Large intestine (tissue), 3 donors: Measurements from ENCODE around the gene PSMB7. TPM values are rescaled to one million over a fixed set of nuclear protein-coding genes. Genes with fewer than 3 reads are reported as not detected.

Source experiments
- DNase-seq, 2 donors: peaks; one replicate each; pipeline versions ENCODE4 v3.0.0 to v3.0.0-alpha.2; 2013
- H3K27ac ChIP-seq: one replicate; pipeline ENCODE4 v1.5.1; 2013; ENCODE audit warnings: low read length
- H3K27me3 ChIP-seq: 2 replicates; pipeline ENCODE4 v1.6.1; 2013; ENCODE audit warnings: low read length; ENCODE audit not compliant: control insufficient read depth, insufficient read depth
- H3K36me3 ChIP-seq: 2 replicates; pipeline ENCODE4 v1.6.1; 2013; ENCODE audit warnings: low read length; ENCODE audit not compliant: control insufficient read depth, insufficient read depth
- H3K4me1 ChIP-seq: one replicate; pipeline ENCODE4 v1.6.1; 2013; ENCODE audit warnings: low read length; ENCODE audit not compliant: control insufficient read depth, insufficient read depth
- H3K4me3 ChIP-seq: one replicate; pipeline ENCODE4 v1.5.1; 2013; ENCODE audit warnings: low read length
- H3K9me3 ChIP-seq: one replicate; pipeline ENCODE4 v1.6.1; 2013; ENCODE audit warnings: mild to moderate bottlenecking, low read depth, low read length, moderate library complexity; ENCODE audit not compliant: control insufficient read depth
- WGBS: methylation state at CpG from one replicate; pipeline ENCODE4 v1.1.5; 2013; ENCODE audit warnings: low lambda C conversion rate; ENCODE audit not compliant: insufficient coverage; 5-methylcytosine and 5-hydroxymethylcytosine counted together
- polyA plus RNA-seq: library from polyadenylated mRNA; unstranded; fragments of 120-200 nt; gene quantifications from one replicate; pipeline ENCODE4 v1.2.1, GENCODE V29; 2013

The PSMB7 gene
- polyA plus RNA-seq, 1 donor = 148 TPM

GRCh38 chr9:124346347-124347163, 68.7 kb downstream of the PSMB7 start:
- no peak for DNase-seq
- Histone ChIP-seq H3K9me3 (no peaks in the 10 kb centered on the region), H3K27ac (no peak overlapping the region), H3K4me1 (peaks cover 4% of the 10 kb centered on the region), H3K36me3 (peaks cover 85% of the 10 kb centered on the region), H3K27me3 (no peaks in the 10 kb centered on the region), H3K4me3 (no peak overlapping the region)
- WGBS = no CpG with 5 or more reads among the region's 34 CpGs

GRCh38 chr9:124345751-124346281, 69.4 kb downstream of the PSMB7 start:
- no peak overlapping the region for H3K4me3 ChIP-seq
- H3K4me1 ChIP-seq = peaks cover 4% of the 10 kb centered on the region
- WGBS = no CpG with 5 or more reads among the region's 9 CpGs
- DNase-seq = no peak
- H3K27me3 ChIP-seq = no peaks in the 10 kb centered on the region
- peaks cover 79% of the 10 kb centered on the region for H3K36me3 ChIP-seq
- H3K27ac ChIP-seq = no peak overlapping the region
- no peaks in the 10 kb centered on the region for H3K9me3 ChIP-seq

DNA sequence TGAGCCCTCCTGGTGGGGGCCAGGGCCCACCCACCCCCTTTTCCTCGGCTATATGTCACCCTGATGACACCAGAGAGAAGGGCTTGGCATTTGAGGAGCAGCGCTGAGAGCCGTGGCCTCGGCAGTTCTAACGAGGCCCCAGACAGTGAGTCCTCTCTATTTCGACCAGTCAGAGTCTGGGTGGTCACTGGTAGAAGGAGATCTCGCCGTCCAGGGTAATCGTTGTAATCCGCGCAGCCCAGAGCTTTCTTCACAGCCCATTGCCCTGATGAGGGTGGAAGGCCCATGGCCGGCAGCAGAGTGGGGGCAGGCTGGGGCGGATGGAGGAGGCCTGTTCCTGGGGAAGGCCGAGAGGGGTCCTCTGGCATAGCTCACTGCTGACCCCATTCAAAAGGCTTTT, 70.2 kb downstream of the PSMB7 start:
- WGBS = no CpG with 5 or more reads among the region's 14 CpGs
- H3K9me3 ChIP-seq = no peaks in the 10 kb centered on the region
- H3K4me1 ChIP-seq = peaks cover 4% of the 10 kb centered on the region
- H3K27me3 ChIP-seq = no peaks in the 10 kb centered on the region
- no peak for DNase-seq
- H3K27ac ChIP-seq = no peak overlapping the region
- peaks cover 75% of the 10 kb centered on the region for H3K36me3 ChIP-seq
- H3K4me3 ChIP-seq = no peak overlapping the region

GRCh38 chr9:124344291-124345050, 70.8 kb downstream of the PSMB7 start:
- Histone ChIP-seq H3K4me1 (peaks cover 4% of the 10 kb centered on the region), H3K27me3 (no peaks in the 10 kb centered on the region), H3K4me3 (no peak overlapping the region), H3K36me3 (peaks cover 75% of the 10 kb centered on the region), H3K9me3 (no peaks in the 10 kb centered on the region), H3K27ac (no peak overlapping the region)
- no peak for DNase-seq
- WGBS = no CpG with 5 or more reads among the region's 29 CpGs

DNA sequence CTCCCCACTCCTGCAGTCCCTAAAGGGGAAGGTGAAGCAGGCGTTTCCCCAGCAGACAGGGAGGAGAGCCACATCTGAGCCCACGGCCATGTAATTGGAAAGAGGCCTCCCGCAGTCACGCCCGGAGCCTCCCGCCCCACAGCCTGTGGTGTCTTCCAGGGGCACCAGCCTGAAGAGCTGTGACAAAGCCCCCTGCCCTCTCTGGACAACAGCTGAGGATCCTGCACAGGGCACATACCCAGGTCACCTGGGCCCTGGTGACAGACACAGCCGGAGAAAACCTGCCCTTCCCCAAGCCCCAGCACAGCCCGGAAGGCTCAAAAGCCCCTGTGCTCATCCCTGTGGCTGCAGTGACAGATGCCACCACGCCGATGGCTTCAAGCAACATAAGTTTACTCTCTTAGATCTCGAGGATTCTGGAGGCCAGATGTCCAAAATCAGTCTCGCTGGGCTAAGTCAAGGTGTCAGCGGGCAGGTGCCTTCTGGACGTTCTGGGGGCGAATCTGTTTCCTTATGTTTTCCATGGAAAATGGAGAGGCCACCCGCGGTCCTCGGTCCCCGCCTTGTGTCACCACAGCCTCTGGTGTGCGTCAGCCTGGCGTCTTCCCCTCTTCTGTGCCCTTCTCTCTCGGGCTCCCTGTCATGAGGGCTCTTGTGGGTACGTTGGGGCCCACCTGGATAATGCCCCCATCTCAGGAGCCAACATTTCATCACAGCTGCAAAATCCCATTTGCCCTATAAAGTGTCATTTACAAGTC, 71.5 kb downstream of the PSMB7 start:
- Histone ChIP-seq H3K4me3 (no peak overlapping the region), H3K27me3 (no peaks in the 10 kb centered on the region), H3K27ac (no peak overlapping the region), H3K4me1 (peaks cover 4% of the 10 kb centered on the region), H3K9me3 (no peaks in the 10 kb centered on the region), H3K36me3 (peaks cover 68% of the 10 kb centered on the region)
- WGBS = no CpG with 5 or more reads among the region's 23 CpGs
- DNase-seq = no peak

- Histone ChIP-seq H3K4me1 (peaks cover 4% of the 10 kb centered on the region), H3K36me3 (peaks cover 62% of the 10 kb centered on the region), H3K27me3 (no peaks in the 10 kb centered on the region), H3K4me3 (no peak overlapping the region), H3K27ac (no peak overlapping the region), H3K9me3 (no peaks in the 10 kb centered on the region)
- peak; percentile 25 to 26 for DNase-seq
- no CpG with 5 or more reads among the region's 26 CpGs for WGBS
Observed at GRCh38 chr9:124342776-124343485, 72.3 kb downstream of the PSMB7 start.

GRCh38 chr9:124342402-124342775, 72.9 kb downstream of the PSMB7 start:
- no peaks in the 10 kb centered on the region for H3K9me3 ChIP-seq
- peaks cover 62% of the 10 kb centered on the region for H3K36me3 ChIP-seq
- no CpG with 5 or more reads among the region's 11 CpGs for WGBS
- H3K4me3 ChIP-seq = no peak overlapping the region
- no peaks in the 10 kb centered on the region for H3K27me3 ChIP-seq
- peaks cover 4% of the 10 kb centered on the region for H3K4me1 ChIP-seq
- no peak overlapping the region for H3K27ac ChIP-seq
- DNase-seq = peak in 1 of 2 donors; percentile 17

DNA sequence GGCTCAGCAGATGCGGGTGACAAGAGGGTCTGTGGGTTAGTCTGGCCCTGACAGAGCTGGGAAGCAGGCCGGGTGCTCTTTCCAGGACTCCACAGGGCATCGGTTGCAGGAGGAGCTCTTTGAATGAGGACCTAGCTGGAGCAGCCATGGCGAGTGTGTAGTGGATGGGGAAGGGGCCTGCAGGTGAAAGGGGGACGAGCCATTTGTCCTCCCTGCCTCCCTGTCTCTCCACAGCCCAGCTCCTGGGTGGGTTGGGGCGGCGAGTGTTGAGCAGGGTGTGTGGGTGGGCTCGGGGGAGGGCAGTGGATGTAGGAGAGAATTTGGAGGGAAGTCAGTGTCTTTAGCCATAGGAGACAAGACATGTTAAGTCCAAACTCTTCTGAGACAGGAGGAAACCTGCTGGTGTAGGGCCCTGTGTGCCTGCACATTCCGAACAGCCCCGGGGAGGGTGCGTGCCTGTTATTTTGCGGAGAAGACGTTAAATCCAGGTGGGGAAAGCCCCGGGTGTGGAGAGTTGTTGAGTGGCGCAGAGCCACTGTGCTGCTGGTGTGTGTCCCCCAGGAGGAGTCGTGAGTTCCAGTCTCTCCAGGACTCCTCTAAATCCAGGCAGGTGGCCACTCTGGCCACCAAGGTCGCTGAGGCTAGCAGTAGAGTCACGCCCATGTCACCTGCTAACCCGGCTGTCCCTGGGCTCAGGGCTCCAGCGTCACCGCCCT, 73.6 kb downstream of the PSMB7 start:
- Histone ChIP-seq H3K4me1 (peaks cover 4% of the 10 kb centered on the region), H3K36me3 (peaks cover 61% of the 10 kb centered on the region), H3K27me3 (no peaks in the 10 kb centered on the region), H3K9me3 (peaks cover 2% of the 10 kb centered on the region), H3K27ac (no peak overlapping the region), H3K4me3 (no peak overlapping the region)
- WGBS = no CpG with 5 or more reads among the region's 21 CpGs
- no peak for DNase-seq

DNA sequence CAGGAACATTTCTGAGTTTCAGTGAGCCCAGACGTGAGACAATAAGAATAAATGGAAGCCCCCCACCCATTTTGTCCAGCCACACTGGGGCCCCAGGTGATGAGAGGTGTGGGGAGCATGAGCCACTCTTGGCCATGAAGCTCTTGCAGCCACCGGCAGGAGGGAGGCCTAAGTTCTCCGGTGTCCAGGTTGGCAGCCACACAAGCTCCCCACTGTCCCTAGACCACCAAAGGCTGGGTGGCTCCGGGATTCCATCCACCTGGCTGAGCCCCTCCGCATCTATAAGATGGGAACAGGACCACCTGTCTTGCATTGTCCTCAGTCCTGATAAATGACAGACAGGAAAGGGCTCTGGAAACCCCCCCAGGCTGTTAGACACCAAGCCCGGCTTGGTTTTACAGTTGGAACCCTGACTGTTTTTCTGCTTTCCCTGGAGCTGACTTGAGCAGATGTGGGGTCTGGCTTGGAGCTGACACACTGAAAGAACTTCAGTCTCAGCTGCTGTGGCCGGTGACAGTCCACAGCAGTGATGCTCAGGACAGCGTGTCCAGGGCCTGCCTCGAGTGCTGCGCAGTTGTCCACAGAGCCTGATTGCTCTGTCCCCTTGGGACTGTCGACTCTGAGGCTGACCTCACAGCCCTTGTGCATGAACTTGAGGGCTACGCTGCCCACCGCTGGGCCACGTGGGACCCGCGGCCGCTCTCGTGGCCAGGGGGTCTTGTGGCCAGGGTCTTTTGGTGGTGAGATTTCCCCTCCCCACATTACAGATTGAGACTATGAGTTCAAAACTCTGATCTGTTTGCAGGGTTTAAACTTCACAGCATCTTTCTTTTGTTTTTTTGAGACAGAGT, 74.8 kb downstream of the PSMB7 start:
- Histone ChIP-seq H3K36me3 (peaks cover 53% of the 10 kb centered on the region), H3K4me1 (peaks cover 4% of the 10 kb centered on the region), H3K9me3 (peaks cover 2% of the 10 kb centered on the region), H3K4me3 (no peak overlapping the region), H3K27ac (no peak overlapping the region), H3K27me3 (no peaks in the 10 kb centered on the region)
- WGBS = no CpG with 5 or more reads among the region's 18 CpGs
- no peak for DNase-seq
